Spleen (tissue), 11 donors: ENCODE results near the gene PACSIN1. TPM values are rescaled to one million over a fixed set of nuclear protein-coding genes. Genes with fewer than 3 reads are reported as not detected.
A peak's percentile ranks its signal among the peaks of the same experiment; 100 is the strongest.

ENCODE experiments used
- DNase-seq: peaks from one replicate; pipeline ENCODE4 v3.0.0-alpha.2; 2020
- H3K27ac ChIP-seq, 8 donors: fragments of 200-600 bp; sonication (generic) in 7 of 8; 1 replicate in 4 of 8; 2 replicates in 4 of 8; pipeline versions ENCODE4 v1.5.0 to v1.8.0; 2016 to 2021; ENCODE audit warnings: inconsistent platforms in 4 of 8, mild to moderate bottlenecking in 4 of 8, moderate library complexity in 1 of 8
- H3K27me3 ChIP-seq, 7 donors: fragments of 200-600 bp; sonication (generic) in 6 of 7; replicated peaks in 1 of 7; 1 replicate in 4 of 7; 2 replicates in 3 of 7; pipeline versions ENCODE4 v1.5.0 to v1.8.0; 2016 to 2021; ENCODE audit warnings: inconsistent platforms in 3 of 7, mild to moderate bottlenecking in 1 of 7
- H3K36me3 ChIP-seq, 6 donors: fragments of 200-600 bp; sonication (generic) in 5 of 6; 1 replicate in 4 of 6; 2 replicates in 2 of 6; pipeline versions ENCODE4 v1.5.0 to v1.8.0; 2016 to 2021; ENCODE audit warnings: inconsistent platforms in 2 of 6
- H3K4me1 ChIP-seq, 6 donors: fragments of 200-600 bp; sonication (generic) in 5 of 6; 1 replicate in 3 of 6; 2 replicates in 3 of 6; pipeline versions ENCODE4 v1.5.0 to v1.8.0; 2016 to 2021; ENCODE audit warnings: inconsistent platforms in 3 of 6
- H3K4me3 ChIP-seq, 8 donors: fragments of 200-600 bp; sonication (generic) in 7 of 8; 1 replicate in 4 of 8; 2 replicates in 4 of 8; pipeline versions ENCODE4 v1.5.0 to v1.8.0; 2016 to 2021; ENCODE audit warnings: inconsistent platforms in 4 of 8, mild to moderate bottlenecking in 4 of 8, moderate library complexity in 2 of 8
- H3K9me3 ChIP-seq, 8 donors: fragments of 200-600 bp; sonication (generic) in 7 of 8; 1 replicate in 4 of 8; 2 replicates in 4 of 8; pipeline versions ENCODE4 v1.5.0 to v1.8.0; 2016 to 2021; ENCODE audit warnings: inconsistent platforms in 4 of 8
- POLR2A ChIP-seq, 3 donors: fragments of 450-650 bp; IDR thresholded peaks; one replicate each; pipeline ENCODE4 v1.5.1; 2017; ENCODE audit warnings: antibody characterized with exemption in 3 of 3, mild to moderate bottlenecking in 1 of 3
- POLR2AphosphoS5 ChIP-seq, 3 donors: sonication (generic); formaldehyde crosslinking; IDR thresholded peaks; one replicate each; pipeline ENCODE4 v1.5.1; 2017; ENCODE audit warnings: antibody characterized with exemption in 3 of 3
- WGBS, 5 donors: extraction: QIAGEN DNeasy Blood & Tissue Kit in 3 of 5; methylation state at CpG; one replicate each; pipeline versions ENCODE4 v1.1.5 to v1.1.7; 2013 to 2018; 5-methylcytosine and 5-hydroxymethylcytosine counted together
- intact Hi-C: fragments of 100-400 bp; cut with DNase I; formaldehyde crosslinking; loops from one replicate; pipeline ENCODE4 v1.15.0; 2023; ENCODE audit warnings: low total_unique reads
- polyA plus RNA-seq, 3 donors: library from polyadenylated mRNA; stranded (reverse); fragments of 200-250 nt; gene quantifications; one replicate each; pipeline ENCODE4 v1.2.1, GENCODE V29; 2013
- total RNA-seq, 7 donors: library from RNA; depleted of rRNA in 3 of 7; stranded (reverse); fragments of >200 nt in 3 of 7; fragmentation: NEBNext Ultra II Directional in 4 of 7; extraction: Animal tissue kit (Norgen Biotek cat#: 25700) in 4 of 7; gene quantifications; one replicate each; pipeline versions ENCODE4 v1.1.0 to v1.2.1, GENCODE V29; 2016 to 2021
- TF ChIP-seq, protein P1 (sequence below), 11 experiments: fragments of 200-600 bp in 7 of 11; fragments of 450-650 bp in 4 of 11; sonication (generic) in 4 of 11; IDR thresholded peaks in 8 of 11; conservative IDR thresholded peaks in 3 of 11; 1 replicate in 7 of 11; 2 replicates in 4 of 11; pipeline versions ENCODE4 v1.4.0 to v1.8.0; 2016 to 2021; ENCODE audit warnings: antibody characterized with exemption in 11 of 11, inconsistent platforms in 4 of 11, mild to moderate bottlenecking in 1 of 11
- donor health status: healthy with polysubstance abuse.
- donor health status: DM: no; HTN: no; CAD: no; lungs with moderate emphysema.
- donor health status: DM: no; HTN: no; CAD: no.
- donor health status: Bipolar disorder and iron deficiency.
- donor health status: healthy.
- donor health status: DM: no; HTN: no; CAD: no.
- donor health status: DM: yes; HTN: yes; CAD: no.

PACSIN1 gene
- total and polyA plus RNA-seq, 10 donors = 0.66 to 2.8 (median 1.3) TPM

- DNase-seq = no peak
- Histone ChIP-seq H3K4me3 (no peak overlapping the region), H3K27ac (no peak overlapping the region), H3K4me1 (peaks cover 7 to 26% (median 15%) of the 10 kb centered on the region in 6 donors), H3K36me3 (no peaks in the 10 kb centered on the region), H3K9me3 (no peaks in the 10 kb centered on the region), H3K27me3 (peaks cover 0 to 46% (median 23%) of the 10 kb centered on the region in 7 donors)
- intact Hi-C loops = loop anchor here (10.0 kb wide), 1 partner anchor 122 kb away; no protein-coding TSS in a partner anchor
- WGBS, 5 donors = 78 to 92% (median 86%) methylated on average over 2 of the region's 2 CpGs
- TF ChIP-seq, protein P1, sequence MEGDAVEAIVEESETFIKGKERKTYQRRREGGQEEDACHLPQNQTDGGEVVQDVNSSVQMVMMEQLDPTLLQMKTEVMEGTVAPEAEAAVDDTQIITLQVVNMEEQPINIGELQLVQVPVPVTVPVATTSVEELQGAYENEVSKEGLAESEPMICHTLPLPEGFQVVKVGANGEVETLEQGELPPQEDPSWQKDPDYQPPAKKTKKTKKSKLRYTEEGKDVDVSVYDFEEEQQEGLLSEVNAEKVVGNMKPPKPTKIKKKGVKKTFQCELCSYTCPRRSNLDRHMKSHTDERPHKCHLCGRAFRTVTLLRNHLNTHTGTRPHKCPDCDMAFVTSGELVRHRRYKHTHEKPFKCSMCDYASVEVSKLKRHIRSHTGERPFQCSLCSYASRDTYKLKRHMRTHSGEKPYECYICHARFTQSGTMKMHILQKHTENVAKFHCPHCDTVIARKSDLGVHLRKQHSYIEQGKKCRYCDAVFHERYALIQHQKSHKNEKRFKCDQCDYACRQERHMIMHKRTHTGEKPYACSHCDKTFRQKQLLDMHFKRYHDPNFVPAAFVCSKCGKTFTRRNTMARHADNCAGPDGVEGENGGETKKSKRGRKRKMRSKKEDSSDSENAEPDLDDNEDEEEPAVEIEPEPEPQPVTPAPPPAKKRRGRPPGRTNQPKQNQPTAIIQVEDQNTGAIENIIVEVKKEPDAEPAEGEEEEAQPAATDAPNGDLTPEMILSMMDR (IDR thresholded peaks at IDR 0.05 in 8 of 11, conservative IDR thresholded peaks at IDR 0.05 in 3 of 11) = no peak
- TF ChIP-seq POLR2AphosphoS5 (IDR thresholded peaks at IDR 0.05) (no peak), POLR2A (IDR thresholded peaks at IDR 0.05) (no peak)
Observed at GRCh38 chr6:34463299-34463698, 2.6 kb upstream of the PACSIN1 start.

GRCh38 chr6:34463849-34464248 lies 2.0 kb upstream of the PACSIN1 start:
- Histone ChIP-seq H3K4me3 (no peak overlapping the region), H3K9me3 (no peaks in the 10 kb centered on the region), H3K4me1 (peaks cover 10 to 31% (median 18%) of the 10 kb centered on the region in 6 donors), H3K27ac (no peak overlapping the region), H3K36me3 (no peaks in the 10 kb centered on the region), H3K27me3 (peaks cover 0 to 46% (median 23%) of the 10 kb centered on the region in 7 donors)
- intact Hi-C loops = loop anchor here (10.0 kb wide), 1 partner anchor 121 kb away; no protein-coding TSS in a partner anchor
- 75 to 83% (median 78%) methylated on average over 4 of the region's 4 CpGs for WGBS, 5 donors
- TF ChIP-seq POLR2AphosphoS5 (IDR thresholded peaks at IDR 0.05) = no peak
- TF ChIP-seq, protein P1 (IDR thresholded peaks at IDR 0.05 in 8 of 11, conservative IDR thresholded peaks at IDR 0.05 in 3 of 11) = no peak
- TF ChIP-seq POLR2A (IDR thresholded peaks at IDR 0.05) = no peak
- no peak for DNase-seq

- H3K27ac ChIP-seq = no peak overlapping the region
- intact Hi-C loops = loop anchor here (10.0 kb wide), 1 partner anchor 118 kb away; no protein-coding TSS in a partner anchor
- WGBS, 5 donors = 38 to 62% (median 57%) methylated on average over 26 to 28 of the region's 28 CpGs
Observed at GRCh38 chr6:34466242-34467185, 638 bp downstream of the PACSIN1 start.

More at GRCh38 chr6:34466242-34467185, 638 bp downstream of the PACSIN1 start:
- TF ChIP-seq, protein P1 (IDR thresholded peaks at IDR 0.05 in 8 of 11, conservative IDR thresholded peaks at IDR 0.05 in 3 of 11) = no peak
- no peak for TF ChIP-seq POLR2A (IDR thresholded peaks at IDR 0.05)
- no peak for TF ChIP-seq POLR2AphosphoS5 (IDR thresholded peaks at IDR 0.05)
- DNase-seq = peak; percentile 70
- peak overlapping the region in 7 of 8 donors; percentile 31 to 69 (median 38) for H3K4me3 ChIP-seq
- peaks cover 10 to 39% (median 22%) of the 10 kb centered on the region in 6 donors for H3K4me1 ChIP-seq
- H3K36me3 ChIP-seq = no peaks in the 10 kb centered on the region
- peaks cover 0 to 46% (median 23%) of the 10 kb centered on the region in 7 donors for H3K27me3 ChIP-seq
- no peaks in the 10 kb centered on the region for H3K9me3 ChIP-seq
